ENCODE measurements around the gene SLC26A11. TPM values are rescaled to one million over a fixed set of nuclear protein-coding genes. Genes with fewer than 3 reads are reported as not detected.
"Not testable (repeated sequence)": the region's sequence is repeated elsewhere in the genome, so short reads cannot be mapped to it uniquely, and the experiment has no call there.

SLC26A11 gene
- total and polyA plus RNA-seq, 5 donors from 2014 or later = 7.7 to 75.9 (median 8.3) TPM

DNA sequence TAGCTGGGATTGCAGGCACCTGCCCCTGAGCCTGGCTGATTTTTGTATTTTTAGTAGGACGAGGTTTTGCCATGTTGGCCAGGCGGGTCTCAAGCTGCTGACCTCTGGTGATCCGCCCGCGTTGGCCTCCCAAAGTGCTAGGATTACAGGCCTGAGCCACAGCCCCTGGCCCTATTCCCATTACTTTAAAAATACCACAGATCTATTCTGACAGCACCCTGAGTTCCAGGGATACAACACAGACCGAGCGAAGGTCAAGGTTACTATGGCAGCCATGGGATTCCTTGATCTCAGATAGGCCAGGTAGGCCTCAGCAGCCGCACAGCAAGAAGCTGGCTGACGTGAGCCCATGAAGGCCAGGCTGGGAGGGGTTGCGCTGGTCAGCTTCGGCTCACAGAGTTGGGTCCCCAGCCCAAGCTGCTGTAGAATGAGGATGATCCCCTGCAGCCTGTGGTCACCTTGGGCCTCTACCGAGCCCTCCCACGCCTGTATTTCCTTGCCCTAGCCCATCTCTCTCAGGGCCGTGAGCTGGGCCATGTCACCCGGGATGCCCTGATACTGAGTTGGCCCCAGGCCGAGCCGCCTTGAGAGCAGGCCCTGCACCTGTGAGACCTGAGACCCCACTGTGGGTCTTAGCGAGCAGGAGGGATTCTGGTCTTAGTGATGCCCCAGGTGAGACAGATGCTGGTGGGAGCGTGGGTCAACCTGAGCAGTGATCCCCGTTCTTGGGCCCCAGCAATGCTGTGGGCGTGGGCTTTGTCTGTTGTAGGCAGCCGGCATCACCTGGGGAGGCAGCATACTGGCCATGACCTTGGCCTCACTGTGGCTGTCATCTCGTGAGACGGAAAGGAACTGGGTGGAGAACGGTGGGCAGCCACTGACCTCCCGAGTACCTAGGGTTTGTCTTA, 23.6 kb downstream of the SLC26A11 start:
- no peak for ATAC-seq (ENCODE audit: low read depth in 2 of 2)
- Histone ChIP-seq H3K4me3 (ENCODE audit: low read depth, low read length) (no peak overlapping the region), H3K27ac (ENCODE audit: insufficient read depth, low read length, poor library complexity, severe bottlenecking) (no peak overlapping the region), H3K27me3 (ENCODE audit: control insufficient read depth, insufficient read depth, low read length) (no peaks in the 10 kb centered on the region), H3K9me3 (ENCODE audit: control insufficient read depth in 2 of 2, low read length in 2 of 2) (no peaks in the 10 kb centered on the region), H3K4me1 (ENCODE audit: control insufficient read depth, insufficient read depth, low read length, poor library complexity, severe bottlenecking) (no peaks in the 10 kb centered on the region), H3K36me3 (ENCODE audit: control insufficient read depth, insufficient read depth, low read length) (peaks cover 28% of the 10 kb centered on the region)
- no peak for DNase-seq
- no peaks in the 10 kb centered on the region for H3K4me1 Mint-ChIP-seq
- no peaks in the 10 kb centered on the region for H3K27me3 Mint-ChIP-seq
- H3K27ac Mint-ChIP-seq = no peak overlapping the region
- no peaks in the 10 kb centered on the region for H3K9me3 Mint-ChIP-seq
- no peak overlapping the region for H3K4me3 Mint-ChIP-seq
- peaks cover 11% of the 10 kb centered on the region for H3K36me3 Mint-ChIP-seq

DNA sequence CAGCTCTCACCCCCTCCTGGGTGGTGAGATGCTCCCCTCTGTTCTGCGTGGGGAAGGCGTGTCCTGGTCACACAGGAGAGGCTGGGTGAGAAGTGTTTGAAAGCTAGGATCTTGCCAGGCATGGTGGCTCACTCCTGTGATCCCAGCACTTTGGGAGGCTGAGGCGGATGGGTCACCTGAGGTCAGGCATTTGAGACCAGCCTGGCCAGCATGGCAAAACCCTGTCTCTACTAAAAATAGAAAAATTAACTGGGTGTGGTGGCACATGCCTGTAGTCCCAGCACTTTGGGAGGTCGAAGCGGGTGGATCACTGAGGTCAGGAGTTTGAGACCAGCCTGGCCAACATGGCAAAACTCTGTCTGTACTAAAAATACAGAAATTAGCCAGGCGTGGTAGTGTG, 24.2 kb downstream of the SLC26A11 start:
- peaks cover 29% of the 10 kb centered on the region for H3K36me3 ChIP-seq (ENCODE audit: control insufficient read depth, insufficient read depth, low read length)
- H3K27ac Mint-ChIP-seq; H3K4me3 ChIP-seq (ENCODE audit: low read depth, low read length); H3K27me3 ChIP-seq (ENCODE audit: control insufficient read depth, insufficient read depth, low read length); H3K27ac ChIP-seq (ENCODE audit: insufficient read depth, low read length, poor library complexity, severe bottlenecking); H3K4me1 ChIP-seq (ENCODE audit: control insufficient read depth, insufficient read depth, low read length, poor library complexity, severe bottlenecking); H3K4me1 Mint-ChIP-seq; H3K9me3 ChIP-seq (ENCODE audit: control insufficient read depth in 2 of 2, low read length in 2 of 2); DNase-seq; H3K9me3 Mint-ChIP-seq; H3K4me3 Mint-ChIP-seq; ATAC-seq (ENCODE audit: low read depth in 2 of 2); H3K27me3 Mint-ChIP-seq: not testable (repeated sequence)
- H3K36me3 Mint-ChIP-seq = peaks cover 11% of the 10 kb centered on the region

DNA sequence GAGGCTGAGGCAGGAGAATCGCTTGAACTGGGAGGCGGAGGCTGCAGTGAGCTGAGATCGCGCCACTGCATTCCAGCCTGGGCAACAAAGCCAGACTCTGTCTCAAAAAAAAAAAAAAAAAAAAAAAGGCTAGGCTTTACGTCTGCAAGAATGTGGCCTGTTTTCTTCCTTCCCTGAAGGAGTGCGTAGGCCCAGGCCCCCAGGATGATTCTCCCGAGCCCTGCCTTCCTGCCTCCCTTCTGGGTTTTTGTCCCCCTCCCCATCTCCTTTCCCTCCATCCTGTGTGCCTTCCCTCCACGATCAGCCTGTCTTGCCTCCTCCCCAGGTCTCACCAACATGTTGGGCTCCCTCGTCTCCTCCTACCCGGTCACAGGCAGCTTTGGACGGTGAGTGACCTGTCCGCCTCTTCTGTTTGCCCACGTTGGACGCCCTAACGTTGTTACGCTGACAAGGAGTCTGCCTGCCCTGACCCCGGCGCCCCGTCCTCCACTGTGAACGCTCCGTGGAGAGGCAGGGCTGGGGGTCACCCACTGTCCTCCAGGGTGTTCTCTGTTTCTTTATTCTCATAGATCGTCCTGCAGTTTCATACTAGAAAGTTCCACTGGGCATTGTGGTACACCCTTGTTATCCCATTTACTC, 24.8 kb downstream of the SLC26A11 start:
- no peaks in the 10 kb centered on the region for H3K4me1 ChIP-seq (ENCODE audit: control insufficient read depth, insufficient read depth, low read length, poor library complexity, severe bottlenecking)
- H3K36me3 Mint-ChIP-seq = peaks cover 11% of the 10 kb centered on the region
- H3K9me3 ChIP-seq (ENCODE audit: control insufficient read depth in 2 of 2, low read length in 2 of 2) = no peaks in the 10 kb centered on the region
- ATAC-seq (ENCODE audit: low read depth in 2 of 2) = no peak
- no peaks in the 10 kb centered on the region for H3K27me3 Mint-ChIP-seq
- no peak overlapping the region for H3K4me3 Mint-ChIP-seq
- H3K4me3 ChIP-seq (ENCODE audit: low read depth, low read length) = no peak overlapping the region
- no peaks in the 10 kb centered on the region for H3K9me3 Mint-ChIP-seq
- H3K27ac ChIP-seq (ENCODE audit: insufficient read depth, low read length, poor library complexity, severe bottlenecking) = no peak overlapping the region
- DNase-seq = no peak
- H3K27me3 ChIP-seq (ENCODE audit: control insufficient read depth, insufficient read depth, low read length) = no peaks in the 10 kb centered on the region
- no peak overlapping the region for H3K27ac Mint-ChIP-seq
- peaks cover 29% of the 10 kb centered on the region for H3K36me3 ChIP-seq (ENCODE audit: control insufficient read depth, insufficient read depth, low read length)
- no peaks in the 10 kb centered on the region for H3K4me1 Mint-ChIP-seq

- no peaks in the 10 kb centered on the region for H3K9me3 Mint-ChIP-seq
- ATAC-seq (ENCODE audit: low read depth in 2 of 2) = no peak
- H3K27ac Mint-ChIP-seq = no peak overlapping the region
These were observed 25.5 kb downstream of the SLC26A11 start for GRCh38 chr17:80245566-80246265.

GRCh38 chr17:80246266-80246681, 26.0 kb downstream of the SLC26A11 start:
- Mint-ChIP-seq H3K27me3 (no peaks in the 10 kb centered on the region), H3K9me3 (no peaks in the 10 kb centered on the region), H3K27ac (no peak overlapping the region), H3K4me1 (no peaks in the 10 kb centered on the region), H3K36me3 (peaks cover 11% of the 10 kb centered on the region), H3K4me3 (no peak overlapping the region)
- Histone ChIP-seq H3K4me3 (ENCODE audit: low read depth, low read length) (no peak overlapping the region), H3K36me3 (ENCODE audit: control insufficient read depth, insufficient read depth, low read length) (peaks cover 26% of the 10 kb centered on the region), H3K27ac (ENCODE audit: insufficient read depth, low read length, poor library complexity, severe bottlenecking) (no peak overlapping the region), H3K27me3 (ENCODE audit: control insufficient read depth, insufficient read depth, low read length) (no peaks in the 10 kb centered on the region), H3K9me3 (ENCODE audit: control insufficient read depth in 2 of 2, low read length in 2 of 2) (no peaks in the 10 kb centered on the region), H3K4me1 (ENCODE audit: control insufficient read depth, insufficient read depth, low read length, poor library complexity, severe bottlenecking) (no peaks in the 10 kb centered on the region)
- ATAC-seq (ENCODE audit: low read depth in 2 of 2) = no peak
- no peak for DNase-seq

More at GRCh38 chr17:80245566-80246265, 25.5 kb downstream of the SLC26A11 start:
- Mint-ChIP-seq H3K27me3 (no peaks in the 10 kb centered on the region), H3K4me3 (no peak overlapping the region), H3K36me3 (peaks cover 11% of the 10 kb centered on the region), H3K4me1 (no peaks in the 10 kb centered on the region)
- Histone ChIP-seq H3K27ac (ENCODE audit: insufficient read depth, low read length, poor library complexity, severe bottlenecking) (no peak overlapping the region), H3K4me3 (ENCODE audit: low read depth, low read length) (no peak overlapping the region), H3K36me3 (ENCODE audit: control insufficient read depth, insufficient read depth, low read length) (peaks cover 29% of the 10 kb centered on the region), H3K9me3 (ENCODE audit: control insufficient read depth in 2 of 2, low read length in 2 of 2) (no peaks in the 10 kb centered on the region), H3K4me1 (ENCODE audit: control insufficient read depth, insufficient read depth, low read length, poor library complexity, severe bottlenecking) (no peaks in the 10 kb centered on the region), H3K27me3 (ENCODE audit: control insufficient read depth, insufficient read depth, low read length) (no peaks in the 10 kb centered on the region)
- no peak for DNase-seq

- Mint-ChIP-seq H3K36me3 (peaks cover 8% of the 10 kb centered on the region), H3K9me3 (no peaks in the 10 kb centered on the region), H3K4me1 (peaks cover 0 to 2% (median under 1%) of the 10 kb centered on the region in 4 donors), H3K27ac (no peak overlapping the region), H3K4me3 (no peak overlapping the region), H3K27me3 (no peaks in the 10 kb centered on the region)
- no peaks in the 10 kb centered on the region for H3K4me1 ChIP-seq (ENCODE audit: control insufficient read depth, insufficient read depth, low read length, poor library complexity, severe bottlenecking)
- H3K27ac ChIP-seq (ENCODE audit: insufficient read depth, low read length, poor library complexity, severe bottlenecking) = no peak overlapping the region
- no peak overlapping the region for H3K4me3 ChIP-seq (ENCODE audit: low read depth, low read length)
- ATAC-seq (ENCODE audit: low read depth in 2 of 2) = no peak
- H3K36me3 ChIP-seq (ENCODE audit: control insufficient read depth, insufficient read depth, low read length) = peaks cover 22% of the 10 kb centered on the region
- DNase-seq = no peak
- H3K27me3 ChIP-seq (ENCODE audit: control insufficient read depth, insufficient read depth, low read length) = no peaks in the 10 kb centered on the region
- no peaks in the 10 kb centered on the region for H3K9me3 ChIP-seq (ENCODE audit: control insufficient read depth in 2 of 2, low read length in 2 of 2)
These were observed 26.5 kb downstream of the SLC26A11 start for GRCh38 chr17:80246726-80247125.

GRCh38 chr17:80247561-80247960, 27.3 kb downstream of the SLC26A11 start:
- Histone ChIP-seq H3K36me3 (ENCODE audit: control insufficient read depth, insufficient read depth, low read length) (peaks cover 19% of the 10 kb centered on the region), H3K4me3 (ENCODE audit: low read depth, low read length) (no peak overlapping the region), H3K9me3 (ENCODE audit: control insufficient read depth in 2 of 2, low read length in 2 of 2) (no peaks in the 10 kb centered on the region), H3K27me3 (ENCODE audit: control insufficient read depth, insufficient read depth, low read length) (no peaks in the 10 kb centered on the region), H3K27ac (ENCODE audit: insufficient read depth, low read length, poor library complexity, severe bottlenecking) (no peak overlapping the region), H3K4me1 (ENCODE audit: control insufficient read depth, insufficient read depth, low read length, poor library complexity, severe bottlenecking) (peaks cover under 1% of the 10 kb centered on the region)
- Mint-ChIP-seq H3K27me3 (no peaks in the 10 kb centered on the region), H3K27ac (no peak overlapping the region), H3K9me3 (no peaks in the 10 kb centered on the region), H3K4me3 (no peak overlapping the region), H3K36me3 (peaks cover 8% of the 10 kb centered on the region), H3K4me1 (peaks cover 0 to 7% (median 3%) of the 10 kb centered on the region in 4 donors)
- ATAC-seq (ENCODE audit: low read depth in 2 of 2) (no peak), DNase-seq (no peak)
